ENCODE measurements around the gene LMAN1.

Gene LMAN1

DNA sequence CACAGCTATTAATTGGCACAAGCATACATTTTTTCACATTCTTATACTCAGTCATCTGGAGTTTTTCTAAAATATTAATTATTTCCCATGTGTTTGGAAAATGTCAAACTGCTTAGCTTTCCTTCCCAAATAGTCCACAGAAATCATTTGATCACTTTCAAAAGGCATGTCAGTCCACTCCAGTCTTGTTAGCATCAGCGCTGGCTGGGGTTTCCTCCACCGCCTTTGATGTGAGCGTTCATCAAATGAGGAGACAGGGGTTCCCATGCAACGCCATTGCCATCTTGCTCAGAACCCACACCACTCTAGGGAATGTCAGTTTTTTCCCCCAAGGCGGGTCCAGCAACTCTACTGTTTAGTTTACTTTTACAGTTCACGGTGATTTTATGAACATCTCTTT, 72.7 kb downstream of the LMAN1 start:
- Histone ChIP-seq H2AFZ (ENCODE audit: low read depth, low read length) (no peak overlapping the region), H3K4me3 (ENCODE audit: insufficient read depth in 1 of 2, low read depth in 1 of 2, low read length in 2 of 2) (no peak overlapping the region), H3K4me1 (ENCODE audit: control insufficient read depth, insufficient read depth, low read depth, low read length) (no peaks in the 10 kb centered on the region), H3K18ac (ENCODE audit: low read depth in 1 of 2, low read length in 2 of 2) (no peak overlapping the region), H3K4me2 (ENCODE audit: low read length, poor library complexity, severe bottlenecking) (no peak overlapping the region), H2BK5ac (ENCODE audit: low read depth, low read length, poor library complexity, severe bottlenecking) (no peak overlapping the region), H3K9me3 (ENCODE audit: control insufficient read depth, low read length) (no peaks in the 10 kb centered on the region), H3K14ac (ENCODE audit: low read length in 2 of 2) (no peak overlapping the region), H3K27me3 (ENCODE audit: control insufficient read depth in 1 of 2, insufficient read depth in 1 of 2, low read length in 2 of 2) (peaks cover 33 to 81% of the 10 kb centered on the region in 2 experiments), H3K4ac (ENCODE audit: low read depth in 1 of 2, low read length in 2 of 2) (no peak overlapping the region), H4K91ac (ENCODE audit: low read length) (no peak overlapping the region), H2BK12ac (ENCODE audit: low read length in 2 of 2) (no peak overlapping the region), H2BK15ac (ENCODE audit: low read depth, poor library complexity, severe bottlenecking) (no peak overlapping the region), H3K9ac (ENCODE audit: low read length) (no peak overlapping the region), H2AK5ac (ENCODE audit: low read length, severe bottlenecking) (no peak overlapping the region), H4K8ac (ENCODE audit: low read length) (no peak overlapping the region), H3K23ac (ENCODE audit: low read length in 2 of 2) (no peak overlapping the region), H3K36me3 (ENCODE audit: control insufficient read depth in 1 of 2, insufficient read depth in 2 of 2, low read depth in 1 of 2, low read length in 2 of 2) (no peaks in the 10 kb centered on the region), H2BK120ac (ENCODE audit: low read depth, low read length) (no peak overlapping the region), H3K79me1 (replicated peaks; ENCODE audit: low read length, poor library complexity, severe bottlenecking) (no peaks in the 10 kb centered on the region), H3K27ac (ENCODE audit: low read length, poor library complexity, severe bottlenecking) (no peak overlapping the region)
- no peak for DNase-seq
- WGBS, result 75% methylated on average over 6 of the region's 6 CpGs

- H3K9me3 ChIP-seq (ENCODE audit: control insufficient read depth, low read length), result no peaks in the 10 kb centered on the region
- no peaks in the 10 kb centered on the region for H3K4me1 ChIP-seq (ENCODE audit: control insufficient read depth, insufficient read depth, low read depth, low read length)
- no peak overlapping the region for H2BK120ac ChIP-seq (ENCODE audit: low read depth, low read length)
- no peak overlapping the region for H4K8ac ChIP-seq (ENCODE audit: low read length)
- H3K18ac ChIP-seq (ENCODE audit: low read depth in 1 of 2, low read length in 2 of 2), result no peak overlapping the region
- H2AFZ ChIP-seq (ENCODE audit: low read depth, low read length), result no peak overlapping the region
- H3K4me2 ChIP-seq (ENCODE audit: low read length, poor library complexity, severe bottlenecking), result no peak overlapping the region
- H2BK12ac ChIP-seq (ENCODE audit: low read length in 2 of 2), result no peak overlapping the region
- H2BK5ac ChIP-seq (ENCODE audit: low read depth, low read length, poor library complexity, severe bottlenecking), result no peak overlapping the region
- H3K23ac ChIP-seq (ENCODE audit: low read length in 2 of 2), result no peak overlapping the region
- no peak overlapping the region for H2AK5ac ChIP-seq (ENCODE audit: low read length, severe bottlenecking)
- H4K91ac ChIP-seq (ENCODE audit: low read length), result no peak overlapping the region
- H3K4me3 ChIP-seq (ENCODE audit: insufficient read depth in 1 of 2, low read depth in 1 of 2, low read length in 2 of 2), result no peak overlapping the region
- H3K27ac ChIP-seq (ENCODE audit: low read length, poor library complexity, severe bottlenecking), result no peak overlapping the region
- no peaks in the 10 kb centered on the region for H3K79me1 ChIP-seq (replicated peaks; ENCODE audit: low read length, poor library complexity, severe bottlenecking)
- no peak overlapping the region for H2BK15ac ChIP-seq (ENCODE audit: low read depth, poor library complexity, severe bottlenecking)
- H3K36me3 ChIP-seq (ENCODE audit: control insufficient read depth in 1 of 2, insufficient read depth in 2 of 2, low read depth in 1 of 2, low read length in 2 of 2), result no peaks in the 10 kb centered on the region
- H3K9ac ChIP-seq (ENCODE audit: low read length), result no peak overlapping the region
- H3K4ac ChIP-seq (ENCODE audit: low read depth in 1 of 2, low read length in 2 of 2), result no peak overlapping the region
- H3K14ac ChIP-seq (ENCODE audit: low read length in 2 of 2), result no peak overlapping the region
- H3K27me3 ChIP-seq (ENCODE audit: control insufficient read depth in 1 of 2, insufficient read depth in 1 of 2, low read length in 2 of 2), result peaks cover 51 to 96% of the 10 kb centered on the region in 2 experiments
- WGBS, result 78% methylated on average over 8 of the region's 11 CpGs
- DNase-seq, result no peak
Observed at GRCh38 chr18:59282341-59282740, 76.7 kb downstream of the LMAN1 start.

GRCh38 chr18:59279722-59280121, 79.3 kb downstream of the LMAN1 start:
- Histone ChIP-seq H2BK5ac (ENCODE audit: low read depth, low read length, poor library complexity, severe bottlenecking) (no peak overlapping the region), H3K27me3 (ENCODE audit: control insufficient read depth in 1 of 2, insufficient read depth in 1 of 2, low read length in 2 of 2) (peaks cover 58 to 96% of the 10 kb centered on the region in 2 experiments), H3K9me3 (ENCODE audit: control insufficient read depth, low read length) (no peaks in the 10 kb centered on the region), H3K27ac (ENCODE audit: low read length, poor library complexity, severe bottlenecking) (no peak overlapping the region), H3K4me1 (ENCODE audit: control insufficient read depth, insufficient read depth, low read depth, low read length) (no peaks in the 10 kb centered on the region), H3K4me3 (ENCODE audit: insufficient read depth in 1 of 2, low read depth in 1 of 2, low read length in 2 of 2) (no peak overlapping the region), H4K91ac (ENCODE audit: low read length) (no peak overlapping the region), H3K14ac (ENCODE audit: low read length in 2 of 2) (no peak overlapping the region), H3K36me3 (ENCODE audit: control insufficient read depth in 1 of 2, insufficient read depth in 2 of 2, low read depth in 1 of 2, low read length in 2 of 2) (no peaks in the 10 kb centered on the region), H3K18ac (ENCODE audit: low read depth in 1 of 2, low read length in 2 of 2) (no peak overlapping the region), H3K23ac (ENCODE audit: low read length in 2 of 2) (no peak overlapping the region), H2BK12ac (ENCODE audit: low read length in 2 of 2) (no peak overlapping the region), H2BK15ac (ENCODE audit: low read depth, poor library complexity, severe bottlenecking) (no peak overlapping the region), H3K4ac (ENCODE audit: low read depth in 1 of 2, low read length in 2 of 2) (no peak overlapping the region), H4K8ac (ENCODE audit: low read length) (no peak overlapping the region), H3K79me1 (replicated peaks; ENCODE audit: low read length, poor library complexity, severe bottlenecking) (no peaks in the 10 kb centered on the region), H3K4me2 (ENCODE audit: low read length, poor library complexity, severe bottlenecking) (no peak overlapping the region), H2AK5ac (ENCODE audit: low read length, severe bottlenecking) (no peak overlapping the region), H3K9ac (ENCODE audit: low read length) (no peak overlapping the region), H2BK120ac (ENCODE audit: low read depth, low read length) (no peak overlapping the region), H2AFZ (ENCODE audit: low read depth, low read length) (no peak overlapping the region)
- no peak for DNase-seq
- WGBS, result 57% methylated on average over 1 of the region's 1 CpG

DNA sequence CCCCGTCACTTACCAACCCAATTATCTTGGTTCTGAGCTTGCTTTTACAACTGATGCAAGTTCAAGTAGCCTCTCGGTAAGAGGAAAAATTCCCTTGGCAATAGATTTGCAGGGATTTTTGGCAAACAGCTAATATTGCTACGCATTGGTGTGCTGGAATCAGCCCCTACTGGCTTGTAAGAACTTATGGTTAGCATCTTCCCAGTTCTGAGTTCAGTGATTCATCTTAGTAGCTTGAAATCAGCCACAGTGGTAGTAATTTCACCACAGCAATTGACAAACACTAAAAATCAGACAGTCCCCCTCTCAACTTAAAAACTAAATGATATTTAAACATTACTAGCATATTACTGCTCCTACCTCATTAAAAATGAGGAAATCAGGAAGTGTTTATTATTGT, 79.9 kb downstream of the LMAN1 start:
- Histone ChIP-seq H3K14ac (ENCODE audit: low read length in 2 of 2) (no peak overlapping the region), H3K4me2 (ENCODE audit: low read length, poor library complexity, severe bottlenecking) (no peak overlapping the region), H4K8ac (ENCODE audit: low read length) (no peak overlapping the region), H2AFZ (ENCODE audit: low read depth, low read length) (no peak overlapping the region), H3K23ac (ENCODE audit: low read length in 2 of 2) (no peak overlapping the region), H4K91ac (ENCODE audit: low read length) (no peak overlapping the region), H3K4me3 (ENCODE audit: insufficient read depth in 1 of 2, low read depth in 1 of 2, low read length in 2 of 2) (no peak overlapping the region), H2BK120ac (ENCODE audit: low read depth, low read length) (no peak overlapping the region), H2BK15ac (ENCODE audit: low read depth, poor library complexity, severe bottlenecking) (no peak overlapping the region), H3K18ac (ENCODE audit: low read depth in 1 of 2, low read length in 2 of 2) (no peak overlapping the region), H3K27me3 (ENCODE audit: control insufficient read depth in 1 of 2, insufficient read depth in 1 of 2, low read length in 2 of 2) (peaks cover 64 to 97% of the 10 kb centered on the region in 2 experiments), H2AK5ac (ENCODE audit: low read length, severe bottlenecking) (no peak overlapping the region), H2BK5ac (ENCODE audit: low read depth, low read length, poor library complexity, severe bottlenecking) (no peak overlapping the region), H2BK12ac (ENCODE audit: low read length in 2 of 2) (no peak overlapping the region), H3K4ac (ENCODE audit: low read depth in 1 of 2, low read length in 2 of 2) (no peak overlapping the region), H3K9ac (ENCODE audit: low read length) (no peak overlapping the region), H3K27ac (ENCODE audit: low read length, poor library complexity, severe bottlenecking) (no peak overlapping the region), H3K9me3 (ENCODE audit: control insufficient read depth, low read length) (no peaks in the 10 kb centered on the region), H3K4me1 (ENCODE audit: control insufficient read depth, insufficient read depth, low read depth, low read length) (no peaks in the 10 kb centered on the region), H3K79me1 (replicated peaks; ENCODE audit: low read length, poor library complexity, severe bottlenecking) (no peaks in the 10 kb centered on the region), H3K36me3 (ENCODE audit: control insufficient read depth in 1 of 2, insufficient read depth in 2 of 2, low read depth in 1 of 2, low read length in 2 of 2) (no peaks in the 10 kb centered on the region)
- 38% methylated on average over 3 of the region's 3 CpGs for WGBS
- DNase-seq, result no peak
